Uterus (tissue), 2 donors: Measurements from ENCODE around the gene CPEB3.

ENCODE experiments used
- CTCF ChIP-seq, 4 experiments: fragments of 200-600 bp in 2 of 4; fragments of 450-650 bp in 2 of 4; sonication (generic) in 2 of 4; IDR thresholded peaks; one replicate each; pipeline ENCODE4 v1.5.1; 2016 to 2019; ENCODE audit warnings: antibody characterized with exemption in 4 of 4, mild to moderate bottlenecking in 2 of 4, moderate library complexity in 1 of 4
- POLR2A ChIP-seq, 2 donors: fragments of 450-650 bp; IDR thresholded peaks; one replicate each; pipeline ENCODE4 v1.6.1; 2016; ENCODE audit warnings: antibody characterized with exemption in 2 of 2, mild to moderate bottlenecking in 1 of 2, moderate library complexity in 1 of 2

- no peak for TF ChIP-seq POLR2A (IDR thresholded peaks at IDR 0.05)
- TF ChIP-seq CTCF (IDR thresholded peaks at IDR 0.05) = no peak
These were observed 266.2 kb downstream of the CPEB3 start for GRCh38 chr10:92024700-92025099.
